Fibroblast of peridontal ligament (primary cell): ENCODE results near the gene ACSL1.

ENCODE experiments used
- DNase-seq: peaks from one replicate; pipeline ENCODE4 v3.0.0-alpha.2; 2010; ENCODE audit errors: extremely low read depth

Gene ACSL1

GRCh38 chr4:184719407-184719806 is 106.4 kb downstream of the ACSL1 start:
- DNase-seq = no peak

- no peak for DNase-seq
These were observed 110.2 kb downstream of the ACSL1 start for GRCh38 chr4:184715526-184715925.

- no peak for DNase-seq
These were observed 111.9 kb downstream of the ACSL1 start for GRCh38 chr4:184713887-184714286.

GRCh38 chr4:184712322-184712721 is 113.4 kb downstream of the ACSL1 start:
- DNase-seq = no peak

- DNase-seq = no peak
These were observed 119.3 kb downstream of the ACSL1 start for GRCh38 chr4:184706453-184706852.

GRCh38 chr4:184705692-184706091 is 120.1 kb downstream of the ACSL1 start:
- DNase-seq = no peak
